Measurements from ENCODE around the gene DYNC1I1. TPM values are rescaled to one million over a fixed set of nuclear protein-coding genes. Genes with fewer than 3 reads are reported as not detected.

Gene DYNC1I1
- total RNA-seq, 2 experiments from 2014 or later: 0.08 TPM; not detected in 1

DNA sequence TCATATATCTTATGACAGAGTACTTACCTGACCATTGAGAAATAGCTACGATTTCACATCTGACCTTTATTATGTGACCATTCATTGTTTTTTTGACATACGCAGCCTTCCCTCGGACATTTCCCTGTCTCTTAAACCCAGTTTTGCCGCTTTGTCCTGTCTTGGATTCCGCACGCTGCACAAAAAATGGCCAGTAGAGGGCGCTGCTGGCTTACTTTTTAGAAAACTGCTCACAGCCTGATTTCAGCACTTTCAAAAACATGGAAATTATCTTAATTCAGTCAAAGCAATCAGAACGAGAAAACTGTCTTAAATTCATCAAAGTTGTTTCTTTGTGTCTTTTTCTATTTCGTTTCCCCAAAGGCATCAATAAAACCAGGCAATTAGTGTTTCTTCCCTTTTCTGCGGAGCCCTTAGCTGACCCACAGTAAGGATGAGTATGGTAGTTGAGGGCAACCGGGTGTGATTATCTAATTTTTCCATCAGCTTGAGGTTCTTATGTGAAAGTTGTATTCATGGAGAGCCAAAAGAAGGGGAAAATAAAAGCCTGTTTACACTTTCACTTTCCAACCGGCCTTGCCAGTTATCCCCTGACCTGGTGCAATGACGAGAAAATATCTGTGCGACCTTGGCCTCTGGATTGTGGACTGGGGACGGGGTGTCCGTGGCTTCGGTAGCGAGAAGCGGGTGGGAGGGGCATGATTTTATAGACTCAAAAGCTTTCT is 144.4 kb downstream of the DYNC1I1 start:
- H3K4me1 Mint-ChIP-seq (ENCODE audit: low read depth): no peaks in the 10 kb centered on the region
- H3K36me3 Mint-ChIP-seq (ENCODE audit: low read depth): no peaks in the 10 kb centered on the region

DNA sequence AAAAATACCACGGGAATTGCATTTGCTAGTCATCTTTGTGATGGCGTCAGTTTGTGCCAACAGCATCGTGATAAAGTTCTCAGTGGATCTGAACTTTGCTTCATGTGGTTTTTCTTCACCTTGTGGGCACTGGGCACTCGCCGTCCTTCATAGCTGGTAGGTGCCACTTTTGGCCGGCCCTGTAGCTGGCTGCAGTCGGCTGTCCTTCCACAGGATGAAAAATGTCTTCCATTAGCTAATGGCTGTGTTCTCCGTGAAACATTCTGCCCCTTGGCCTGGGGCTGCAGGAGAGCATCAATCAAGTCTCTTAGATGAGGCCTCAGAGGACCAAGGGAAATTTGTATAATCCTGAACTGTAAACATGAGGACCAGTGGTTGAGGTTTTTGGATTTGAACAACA is 145.3 kb downstream of the DYNC1I1 start:
- Mint-ChIP-seq H3K9me3 (no peaks in the 10 kb centered on the region), H3K27me3 (peaks cover 53% of the 10 kb centered on the region), H3K36me3 (ENCODE audit: low read depth) (no peaks in the 10 kb centered on the region), H3K4me1 (ENCODE audit: low read depth) (no peaks in the 10 kb centered on the region), H3K4me3 (no peak overlapping the region), H3K27ac (no peak overlapping the region)
- DNase-seq (no peak), ATAC-seq (ENCODE audit: poor library complexity) (no peak)
- H3K27me3 ChIP-seq (ENCODE audit: control insufficient read depth in 1 of 2, insufficient read depth in 2 of 2, low read length in 2 of 2): peaks cover 0 to 9% of the 10 kb centered on the region in 2 experiments
- no peak overlapping the region for H3K4me3 ChIP-seq (ENCODE audit: low read length)
- H3K4me1 ChIP-seq (ENCODE audit: insufficient read depth, low read length): no peaks in the 10 kb centered on the region
- intact Hi-C loops (cut with DNase I, micrococcal nuclease): loop anchor here (1.0 to 2.0 kb wide), 4 partner anchors 1109 to 1261 kb away; no protein-coding TSS in a partner anchor
- H3K36me3 ChIP-seq (ENCODE audit: insufficient read depth, low read length): no peaks in the 10 kb centered on the region
- CTCF ChIA-PET: interaction anchor here (0.9 kb wide), 1 partner anchor 1110 kb away, joined by 4 read pairs; no protein-coding TSS in a partner anchor
- TF ChIP-seq, protein P1, sequence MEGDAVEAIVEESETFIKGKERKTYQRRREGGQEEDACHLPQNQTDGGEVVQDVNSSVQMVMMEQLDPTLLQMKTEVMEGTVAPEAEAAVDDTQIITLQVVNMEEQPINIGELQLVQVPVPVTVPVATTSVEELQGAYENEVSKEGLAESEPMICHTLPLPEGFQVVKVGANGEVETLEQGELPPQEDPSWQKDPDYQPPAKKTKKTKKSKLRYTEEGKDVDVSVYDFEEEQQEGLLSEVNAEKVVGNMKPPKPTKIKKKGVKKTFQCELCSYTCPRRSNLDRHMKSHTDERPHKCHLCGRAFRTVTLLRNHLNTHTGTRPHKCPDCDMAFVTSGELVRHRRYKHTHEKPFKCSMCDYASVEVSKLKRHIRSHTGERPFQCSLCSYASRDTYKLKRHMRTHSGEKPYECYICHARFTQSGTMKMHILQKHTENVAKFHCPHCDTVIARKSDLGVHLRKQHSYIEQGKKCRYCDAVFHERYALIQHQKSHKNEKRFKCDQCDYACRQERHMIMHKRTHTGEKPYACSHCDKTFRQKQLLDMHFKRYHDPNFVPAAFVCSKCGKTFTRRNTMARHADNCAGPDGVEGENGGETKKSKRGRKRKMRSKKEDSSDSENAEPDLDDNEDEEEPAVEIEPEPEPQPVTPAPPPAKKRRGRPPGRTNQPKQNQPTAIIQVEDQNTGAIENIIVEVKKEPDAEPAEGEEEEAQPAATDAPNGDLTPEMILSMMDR (IDR thresholded peaks at IDR 0.05): no peak
- no peak overlapping the region for H3K27ac ChIP-seq (ENCODE audit: low read depth in 1 of 2, low read length in 2 of 2)
- H3K9me3 ChIP-seq (ENCODE audit: control insufficient read depth in 1 of 2, insufficient read depth in 1 of 2, low read length in 2 of 2): no peaks in the 10 kb centered on the region
- POLR2A ChIA-PET: no interaction called here

More for the DNA sequence above, 144.4 kb downstream of the DYNC1I1 start:
- peak; percentile 50 to 79 (median 66) for DNase-seq
- no peak for ATAC-seq (ENCODE audit: poor library complexity)
- intact Hi-C loops (cut with DNase I, micrococcal nuclease): loop anchor here (1.0 to 2.0 kb wide), 7 partner anchors 1110 to 1919 kb away; no protein-coding TSS in a partner anchor
- H3K9me3 ChIP-seq (ENCODE audit: control insufficient read depth in 1 of 2, insufficient read depth in 1 of 2, low read length in 2 of 2): no peaks in the 10 kb centered on the region
- Mint-ChIP-seq H3K27me3 (peaks cover 58% of the 10 kb centered on the region), H3K27ac (no peak overlapping the region), H3K4me3 (no peak overlapping the region), H3K9me3 (no peaks in the 10 kb centered on the region)
- no peak overlapping the region for H3K4me3 ChIP-seq (ENCODE audit: low read length)
- ChIA-PET POLR2A (no interaction called here), CTCF (interaction anchor here (0.8 to 2.5 kb wide), 2 partner anchors 14 to 1111 kb away, joined by 3 to 17 read pairs; no protein-coding TSS in a partner anchor)
- no peaks in the 10 kb centered on the region for H3K36me3 ChIP-seq (ENCODE audit: insufficient read depth, low read length)
- H3K27ac ChIP-seq (ENCODE audit: low read depth in 1 of 2, low read length in 2 of 2): no peak overlapping the region
- TF ChIP-seq, protein P1 (IDR thresholded peaks at IDR 0.05): peak; percentile 92
- peaks cover 0 to 9% of the 10 kb centered on the region in 2 experiments for H3K27me3 ChIP-seq (ENCODE audit: control insufficient read depth in 1 of 2, insufficient read depth in 2 of 2, low read length in 2 of 2)
- no peaks in the 10 kb centered on the region for H3K4me1 ChIP-seq (ENCODE audit: insufficient read depth, low read length)

DNA sequence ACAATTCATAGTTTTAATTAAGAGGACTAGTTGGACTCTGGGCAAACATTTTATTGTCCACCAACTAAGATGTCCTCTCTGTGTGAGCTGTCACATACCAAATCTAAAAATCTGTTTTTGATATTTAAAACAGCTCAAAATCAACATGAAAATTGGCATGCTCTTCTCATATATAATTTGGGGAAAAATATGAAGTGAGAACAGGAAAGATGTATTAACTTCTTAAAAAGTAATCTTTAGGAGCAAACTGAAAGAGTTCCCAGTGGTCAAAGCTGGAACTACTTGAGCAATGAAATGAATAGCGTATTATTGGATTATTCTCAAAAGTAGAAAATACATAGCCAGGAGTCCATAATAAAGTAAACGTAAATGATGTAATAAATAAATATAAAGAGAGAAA is 147.2 kb downstream of the DYNC1I1 start:
- H3K4me3 Mint-ChIP-seq: no peak overlapping the region
- no peaks in the 10 kb centered on the region for H3K9me3 Mint-ChIP-seq
- H3K4me1 Mint-ChIP-seq (ENCODE audit: low read depth): no peaks in the 10 kb centered on the region
- ATAC-seq (ENCODE audit: poor library complexity): no peak
- H3K36me3 Mint-ChIP-seq (ENCODE audit: low read depth): no peaks in the 10 kb centered on the region
- CTCF ChIA-PET: interaction anchor here (1.2 kb wide), 1 partner anchor 1108 kb away, joined by 4 read pairs; no protein-coding TSS in a partner anchor
- Histone ChIP-seq H3K27me3 (ENCODE audit: control insufficient read depth in 1 of 2, insufficient read depth in 2 of 2, low read length in 2 of 2) (peaks cover 0 to 5% of the 10 kb centered on the region in 2 experiments), H3K4me1 (ENCODE audit: insufficient read depth, low read length) (no peaks in the 10 kb centered on the region), H3K36me3 (ENCODE audit: insufficient read depth, low read length) (no peaks in the 10 kb centered on the region), H3K9me3 (ENCODE audit: control insufficient read depth in 1 of 2, insufficient read depth in 1 of 2, low read length in 2 of 2) (no peaks in the 10 kb centered on the region), H3K4me3 (ENCODE audit: low read length) (no peak overlapping the region), H3K27ac (ENCODE audit: low read depth in 1 of 2, low read length in 2 of 2) (no peak overlapping the region)
- POLR2A ChIA-PET: no interaction called here
- intact Hi-C loops (cut with DNase I, micrococcal nuclease): no loop called here
- H3K27ac Mint-ChIP-seq: no peak overlapping the region
- DNase-seq: no peak
- H3K27me3 Mint-ChIP-seq: peaks cover 48% of the 10 kb centered on the region
- TF ChIP-seq, protein P1 (IDR thresholded peaks at IDR 0.05): no peak
